Measurements from ENCODE around the gene LONP2.

- TF ChIP-seq CTCF (IDR thresholded peaks at IDR 0.05; ENCODE audit: poor library complexity, severe bottlenecking) (no peak), EZH2 (IDR thresholded peaks at IDR 0.05; ENCODE audit: borderline replicate concordance, insufficient read depth, low read length, poor library complexity, severe bottlenecking) (no peak), EP300 (conservative IDR thresholded peaks at IDR 0.05; ENCODE audit: poor library complexity, severe bottlenecking) (no peak), RAD21 (conservative IDR thresholded peaks at IDR 0.05) (no peak), POLR2AphosphoS5 (IDR thresholded peaks at IDR 0.05) (no peak)
These were observed 17.5 kb downstream of the LONP2 start for GRCh38 chr16:48261569-48261968.

Data from neural cell (in vitro differentiated cells).